Activated T-cell treated with anti-CD3 and anti-CD28 coated beads for 48 hours (primary cell): ENCODE data around the gene TMEM167B.
"Not testable (repeated sequence)": the region's sequence is repeated elsewhere in the genome, so short reads cannot be mapped to it uniquely, and the experiment has no call there.

Experiments
- DNase-seq: peaks from one replicate; pipeline ENCODE4 v3.0.0-alpha.2; 2020; ENCODE audit warnings: low read depth

TMEM167B gene

GRCh38 chr1:109113590-109114341, 23.2 kb downstream of the TMEM167B start, which contains the start of gene ELAPOR1:
Gene ELAPOR1, plus strand, starts transcription at chr1:109114115. Its CDS starts 69 bp downstream, at chr1:109114184.
- DNase-seq, result peak; percentile 63

- DNase-seq, result no peak
These were observed 23.7 kb downstream of the TMEM167B start for GRCh38 chr1:109114342-109114674.

- DNase-seq, result no peak
These were observed 25.1 kb downstream of the TMEM167B start for GRCh38 chr1:109115685-109116084.

GRCh38 chr1:109116286-109116685, 25.7 kb downstream of the TMEM167B start:
- DNase-seq, result no peak

GRCh38 chr1:109118089-109118488, 27.5 kb downstream of the TMEM167B start:
- no peak for DNase-seq

- no peak for DNase-seq
These were observed 29.8 kb downstream of the TMEM167B start for GRCh38 chr1:109120356-109120755.

GRCh38 chr1:109131059-109131458, 40.5 kb downstream of the TMEM167B start:
- DNase-seq, result no peak

- DNase-seq, result no peak
These were observed 41.2 kb downstream of the TMEM167B start for GRCh38 chr1:109131800-109132199.

- no peak for DNase-seq
These were observed 42.6 kb downstream of the TMEM167B start for GRCh38 chr1:109133002-109133706.

GRCh38 chr1:109133815-109134214, 43.3 kb downstream of the TMEM167B start:
- no peak for DNase-seq

- no peak for DNase-seq
These were observed 43.9 kb downstream of the TMEM167B start for GRCh38 chr1:109134423-109134822.

- DNase-seq, result no peak
These were observed 45.4 kb downstream of the TMEM167B start for GRCh38 chr1:109135940-109136339.

GRCh38 chr1:109136766-109137165, 46.2 kb downstream of the TMEM167B start:
- DNase-seq, result no peak

- DNase-seq, result no peak
These were observed 47.4 kb downstream of the TMEM167B start for GRCh38 chr1:109137958-109138357.

- no peak for DNase-seq
These were observed 47.8 kb downstream of the TMEM167B start for GRCh38 chr1:109138358-109138757.

- no peak for DNase-seq
These were observed 49.8 kb downstream of the TMEM167B start for GRCh38 chr1:109140392-109140791.

GRCh38 chr1:109142260-109142659, 51.7 kb downstream of the TMEM167B start:
- no peak for DNase-seq

- DNase-seq, result not testable (repeated sequence)
These were observed 52.2 kb downstream of the TMEM167B start for GRCh38 chr1:109142725-109143124.
